Prostate gland (tissue), 2 donors: ENCODE data around the gene ADGRL3. TPM values are rescaled to one million over a fixed set of nuclear protein-coding genes. Genes with fewer than 3 reads are reported as not detected.
"Not testable (repeated sequence)": the region's sequence is repeated elsewhere in the genome, so short reads cannot be mapped to it uniquely, and the experiment has no call there.

Source experiments
- DNase-seq: peaks from one replicate; pipeline ENCODE4 v3.0.0-alpha.2; 2019; ENCODE audit warnings: low spot score
- H3K27ac ChIP-seq, 2 donors: fragments of 200-600 bp; sonication (generic); 2 replicates each; pipeline ENCODE4 v1.5.1; 2017 to 2019
- H3K27me3 ChIP-seq: fragments of 200-600 bp; sonication (generic); replicated peaks from 2 replicates; pipeline ENCODE4 v1.5.1; 2019; ENCODE audit not compliant: insufficient read depth
- H3K36me3 ChIP-seq, 2 donors: fragments of 200-600 bp; sonication (generic); 1 replicate in 1 of 2; 2 replicates in 1 of 2; pipeline versions ENCODE4 v1.5.1 to v1.8.1; 2017 to 2019
- H3K4me1 ChIP-seq: fragments of 200-600 bp; sonication (generic); replicated peaks from 2 replicates; pipeline ENCODE4 v1.5.1; 2019
- H3K4me3 ChIP-seq, 2 donors: fragments of 200-600 bp; sonication (generic); 2 replicates each; pipeline ENCODE4 v1.5.1; 2017 to 2019
- H3K9me3 ChIP-seq: fragments of 200-600 bp; sonication (generic); 2 replicates; pipeline ENCODE4 v1.5.1; 2017
- CTCF ChIP-seq, 4 experiments: fragments of 200-600 bp in 2 of 4; fragments of 450-650 bp in 2 of 4; sonication (generic) in 2 of 4; IDR thresholded peaks; 1 replicate in 3 of 4; 2 replicates in 1 of 4; pipeline ENCODE4 v1.5.1; 2016 to 2019; ENCODE audit warnings: antibody characterized with exemption in 4 of 4, mild to moderate bottlenecking in 2 of 4, moderate library complexity in 2 of 4
- POLR2A ChIP-seq: fragments of 450-650 bp; IDR thresholded peaks from one replicate; pipeline ENCODE4 v1.6.1; 2016; ENCODE audit warnings: antibody characterized with exemption, mild to moderate bottlenecking
- POLR2AphosphoS5 ChIP-seq: sonication (generic); formaldehyde crosslinking; IDR thresholded peaks from one replicate; pipeline ENCODE4 v1.6.1; 2017; ENCODE audit warnings: antibody characterized with exemption
- WGBS: methylation state at CpG from one replicate; pipeline ENCODE4 v1.1.5; 2018; 5-methylcytosine and 5-hydroxymethylcytosine counted together
- intact Hi-C: fragments of 100-400 bp; cut with DNase I; formaldehyde crosslinking; loops from one replicate; pipeline ENCODE4 v1.14.2; 2022
- total RNA-seq, 2 donors: library from RNA; depleted of rRNA; stranded (reverse); fragments of >200 nt; gene quantifications; one replicate each; pipeline ENCODE4 v1.1.0, GENCODE V29; 2016

The ADGRL3 gene
- total RNA-seq, 2 donors from 2014 or later: 1.7 to 23.5 TPM

GRCh38 chr4:61953386-61953785, 753.3 kb downstream of the ADGRL3 start:
- no peaks in the 10 kb centered on the region for H3K9me3 ChIP-seq
- H3K4me3 ChIP-seq: no peak overlapping the region
- no peaks in the 10 kb centered on the region for H3K36me3 ChIP-seq
- no peak for TF ChIP-seq POLR2A
- no peaks in the 10 kb centered on the region for H3K27me3 ChIP-seq
- no peaks in the 10 kb centered on the region for H3K4me1 ChIP-seq
- no peak for DNase-seq
- no peak overlapping the region for H3K27ac ChIP-seq
- intact Hi-C loops: no loop called here

GRCh38 chr4:61958591-61958990, 758.5 kb downstream of the ADGRL3 start:
- DNase-seq: no peak
- Histone ChIP-seq H3K36me3 (no peaks in the 10 kb centered on the region), H3K27ac (no peak overlapping the region), H3K4me1 (no peaks in the 10 kb centered on the region), H3K9me3 (no peaks in the 10 kb centered on the region), H3K27me3 (no peaks in the 10 kb centered on the region), H3K4me3 (no peak overlapping the region)
- 80% methylated on average over 1 of the region's 1 CpG for WGBS
- TF ChIP-seq POLR2A (no peak), CTCF (IDR thresholded peaks at IDR 0.05) (no peak)
- intact Hi-C loops: no loop called here

DNA sequence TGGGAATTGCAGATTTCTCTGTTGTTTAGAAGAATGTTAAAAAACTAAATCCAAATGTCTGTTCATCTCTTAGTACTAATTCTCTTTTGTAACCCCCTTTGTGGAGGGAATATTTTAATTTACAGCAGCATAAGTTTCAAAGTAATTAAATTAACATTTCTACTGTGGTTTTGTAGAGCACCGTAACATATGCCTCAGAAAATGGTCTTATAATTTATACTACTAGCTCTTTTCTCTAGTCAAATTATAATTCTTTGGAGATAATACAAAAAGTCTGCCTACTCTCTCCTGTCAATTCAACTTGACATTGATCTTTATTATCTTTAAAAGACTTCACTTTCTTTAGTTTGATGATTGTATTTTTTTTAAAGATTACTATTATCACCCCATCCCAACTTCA, 759.0 kb downstream of the ADGRL3 start:
- Histone ChIP-seq H3K27ac (no peak overlapping the region), H3K9me3 (no peaks in the 10 kb centered on the region), H3K4me3 (no peak overlapping the region), H3K36me3 (no peaks in the 10 kb centered on the region), H3K27me3 (no peaks in the 10 kb centered on the region), H3K4me1 (no peaks in the 10 kb centered on the region)
- intact Hi-C loops: no loop called here
- DNase-seq: no peak
- TF ChIP-seq CTCF (IDR thresholded peaks at IDR 0.05) (no peak), POLR2AphosphoS5 (no peak), POLR2A (no peak)
- 97% methylated on average over 1 of the region's 1 CpG for WGBS

DNA sequence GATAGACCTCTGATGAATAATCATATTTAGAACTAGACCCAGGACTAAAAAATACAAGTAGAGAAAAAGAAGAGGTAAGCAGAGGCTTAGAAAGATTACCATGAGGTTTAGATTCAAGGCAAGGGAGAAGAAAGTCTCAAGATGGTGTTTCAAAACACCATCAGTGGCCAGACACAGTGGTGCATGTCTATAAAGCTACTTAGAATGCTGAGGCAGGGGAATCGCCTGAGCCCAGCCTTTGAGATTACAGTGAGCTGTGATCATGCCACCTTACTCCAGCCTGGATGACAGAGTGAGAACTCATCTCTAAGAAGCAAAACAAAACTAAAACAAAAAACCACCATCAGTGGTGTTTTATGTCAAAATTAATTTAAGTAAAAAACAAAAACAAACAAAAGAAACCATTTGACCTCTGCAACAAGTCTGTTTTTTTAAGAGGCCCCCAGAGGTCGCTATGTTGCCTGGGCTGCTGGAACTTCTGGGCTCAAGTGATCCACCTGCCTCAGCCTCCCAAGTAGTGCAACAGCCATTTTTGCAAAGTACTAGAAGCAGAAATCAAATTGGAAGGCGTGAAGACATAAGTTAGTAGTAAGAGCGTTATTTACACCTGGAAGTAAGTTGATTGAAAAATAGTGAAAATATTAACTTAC, 784.3 kb downstream of the ADGRL3 start:
- no peaks in the 10 kb centered on the region for H3K9me3 ChIP-seq
- no peaks in the 10 kb centered on the region for H3K27me3 ChIP-seq
- H3K4me3 ChIP-seq: no peak overlapping the region
- DNase-seq: no peak
- H3K27ac ChIP-seq: no peak overlapping the region
- no peaks in the 10 kb centered on the region for H3K36me3 ChIP-seq
- intact Hi-C loops: no loop called here
- no peak for TF ChIP-seq POLR2AphosphoS5
- no peak for TF ChIP-seq CTCF (IDR thresholded peaks at IDR 0.05)
- TF ChIP-seq POLR2A: no peak
- no peaks in the 10 kb centered on the region for H3K4me1 ChIP-seq
- 82% methylated on average over 4 of the region's 4 CpGs for WGBS

DNA sequence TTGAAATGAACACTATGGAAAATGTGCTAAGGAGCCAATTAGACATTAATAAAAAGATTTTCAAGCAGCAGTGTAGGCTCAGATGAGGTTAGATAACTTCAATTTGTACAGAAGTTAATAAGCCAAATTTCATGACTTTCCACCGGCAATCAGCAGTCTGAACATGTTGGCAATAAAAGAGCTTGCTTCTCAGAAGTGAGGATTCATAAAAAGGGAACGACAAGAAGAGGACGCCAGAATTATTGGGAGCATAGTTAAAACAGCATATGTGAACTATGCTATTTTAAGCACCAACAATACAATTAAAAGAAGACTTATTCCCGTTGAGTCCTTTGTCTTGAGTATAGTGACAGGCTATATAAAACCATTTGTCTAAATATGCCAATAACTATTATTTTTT, 785.3 kb downstream of the ADGRL3 start:
- DNase-seq: no peak
- 25% methylated on average over 4 of the region's 4 CpGs for WGBS
- Histone ChIP-seq H3K27me3 (no peaks in the 10 kb centered on the region), H3K27ac (no peak overlapping the region), H3K9me3 (no peaks in the 10 kb centered on the region), H3K4me1 (no peaks in the 10 kb centered on the region), H3K36me3 (no peaks in the 10 kb centered on the region), H3K4me3 (no peak overlapping the region)
- TF ChIP-seq POLR2AphosphoS5: no peak
- TF ChIP-seq CTCF (IDR thresholded peaks at IDR 0.05): no peak
- TF ChIP-seq POLR2A: no peak
- intact Hi-C loops: no loop called here

GRCh38 chr4:61986929-61987328, 786.8 kb downstream of the ADGRL3 start:
- H3K4me3 ChIP-seq, H3K9me3 ChIP-seq, H3K36me3 ChIP-seq, H3K27me3 ChIP-seq, DNase-seq, intact Hi-C loops, H3K4me1 ChIP-seq, H3K27ac ChIP-seq: not testable (repeated sequence)
- 98% methylated on average over 7 of the region's 7 CpGs for WGBS
